Measurements from ENCODE around the gene LIFR. TPM values are rescaled to one million over a fixed set of nuclear protein-coding genes. Genes with fewer than 3 reads are reported as not detected.

Gene LIFR
- total RNA-seq, 1 experiment from 2014 or later = 10.6 TPM

- H3K9me2 ChIP-seq (ENCODE audit: insufficient read depth) = no peaks in the 10 kb centered on the region
- POLR2A ChIA-PET = no interaction called here
- RAD21 ChIA-PET (ENCODE audit: low non-redundant PET in 1 of 2, low total read pairs in 2 of 2, uncharacterized antibody in 2 of 2, unreplicated experiment in 2 of 2) = no interaction called here
- H4K20me1 ChIP-seq (ENCODE audit: insufficient read depth) = no peaks in the 10 kb centered on the region
- H3K4me1 ChIP-seq (ENCODE audit: control insufficient read depth in 1 of 2, insufficient read depth in 2 of 2, low read length in 2 of 2) = peaks cover 3 to 16% of the 10 kb centered on the region in 2 experiments; a peak in 3 of 4 replicates
- H3K9ac ChIP-seq (ENCODE audit: low read length) = no peak overlapping the region
- intact Hi-C loops (cut with micrococcal nuclease) = no loop called here
- H3K79me2 ChIP-seq (ENCODE audit: insufficient read depth, low read length) = no peaks in the 10 kb centered on the region
- no peak overlapping the region for H2AFZ ChIP-seq (ENCODE audit: low read depth, low read length, poor library complexity, severe bottlenecking)
- H3K9me3 ChIP-seq (ENCODE audit: control insufficient read depth in 1 of 2, insufficient read depth in 1 of 2, low read depth in 1 of 2, low read length in 2 of 2) = no peaks in the 10 kb centered on the region
- TF ChIP-seq SRF (IDR thresholded peaks at IDR 0.05; ENCODE audit: low read depth) (no peak), MAX (IDR thresholded peaks at IDR 0.05) (no peak), TCF7L2 (IDR thresholded peaks at IDR 0.05; ENCODE audit: borderline replicate concordance, extremely low read depth, insufficient read depth, insufficient read length) (no peak), RAD21 (IDR thresholded peaks at IDR 0.05; ENCODE audit: low read depth) (no peak), REST (IDR thresholded peaks at IDR 0.05; ENCODE audit: low read depth) (no peak), SIN3A (IDR thresholded peaks at IDR 0.05; ENCODE audit: low read depth) (no peak), YY1 (IDR thresholded peaks at IDR 0.05; ENCODE audit: extremely low read depth, insufficient replicate concordance, low read depth, low read length) (no peak), SP1 (IDR thresholded peaks at IDR 0.05; ENCODE audit: low read depth) (no peak), JUND (IDR thresholded peaks at IDR 0.05) (no peak), ZFX (IDR thresholded peaks at IDR 0.05) (no peak), ZBTB33 (IDR thresholded peaks at IDR 0.05; ENCODE audit: extremely low read depth, insufficient replicate concordance, low read length) (no peak), ZNF274 (IDR thresholded peaks at IDR 0.05; ENCODE audit: low read depth, low read length) (no peak), EGR1 (IDR thresholded peaks at IDR 0.05; ENCODE audit: low read depth) (no peak), CTCF (IDR thresholded peaks at IDR 0.05 in 2 of 3, conservative IDR thresholded peaks at IDR 0.05 in 1 of 3; ENCODE audit: borderline replicate concordance in 1 of 3, insufficient read depth in 1 of 3, low read depth in 2 of 3, low read length in 2 of 3) (no peak), POLR2AphosphoS5 (IDR thresholded peaks at IDR 0.05; ENCODE audit: low read depth, low read length) (no peak), CBX3 (IDR thresholded peaks at IDR 0.05; ENCODE audit: low read depth) (no peak)
- H3K4me2 ChIP-seq (ENCODE audit: low read length) = no peak overlapping the region
- H3K27ac ChIP-seq (ENCODE audit: low read depth, low read length) = no peak overlapping the region
- no peaks in the 10 kb centered on the region for H3K36me3 ChIP-seq (ENCODE audit: control insufficient read depth in 1 of 2, insufficient read depth in 2 of 2, low read length in 2 of 2)
- CTCF ChIA-PET = interaction anchor here (1.1 kb wide), 2 partner anchors 11 kb away, joined by 3 to 4 read pairs; no protein-coding TSS in a partner anchor
- H3K27me3 ChIP-seq (ENCODE audit: insufficient read depth, low read length) = no peaks in the 10 kb centered on the region
- H3K4me3 ChIP-seq (replicated peaks in 1 of 2; ENCODE audit: low read depth in 1 of 2, low read length in 2 of 2) = no peak overlapping the region
- no peak for DNase-seq (ENCODE audit: low read depth, low spot score)
- BruUV-seq (replicated peaks) = no TSS peak
- no peak for ATAC-seq
These were observed 125.1 kb downstream of the LIFR start for GRCh38 chr5:38431242-38431853.

Data from HCT116 (cell line).